GM21786 (cell line): ENCODE measurements around the gene COL10A1.

Experiments used
- ATAC-seq: cut with Tn5 transposase; IDR thresholded peaks from one replicate; pipeline ENCODE4 v1.9.1; 2021; ENCODE audit not compliant: unreplicated experiment

COL10A1 gene

DNA sequence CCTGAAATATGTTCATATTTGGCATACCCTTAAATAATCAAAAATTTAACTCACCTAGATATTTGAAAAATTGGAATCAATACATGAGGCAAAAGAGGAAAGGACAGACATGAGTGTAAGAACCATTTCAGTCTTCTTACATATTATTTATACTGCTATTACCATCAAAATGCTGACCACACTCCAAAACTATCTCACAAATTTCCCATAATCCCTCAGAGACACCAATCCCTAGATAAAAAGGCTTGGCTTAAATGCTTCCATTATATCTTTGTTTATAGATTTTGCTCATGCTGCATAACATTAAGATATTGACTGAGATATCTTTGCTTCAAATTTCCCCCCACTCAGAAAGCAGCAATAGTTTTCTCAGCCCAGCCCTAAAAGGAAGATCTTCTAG lies 37.0 kb downstream of the COL10A1 start:
- ATAC-seq: no peak

- peak; percentile 94 for ATAC-seq
These were observed 38.4 kb downstream of the COL10A1 start for GRCh38 chr6:116087437-116088027.

- ATAC-seq: no peak
These were observed 41.6 kb downstream of the COL10A1 start for GRCh38 chr6:116084284-116084683.

- no peak for ATAC-seq
These were observed 42.9 kb downstream of the COL10A1 start for GRCh38 chr6:116083052-116083451.

DNA sequence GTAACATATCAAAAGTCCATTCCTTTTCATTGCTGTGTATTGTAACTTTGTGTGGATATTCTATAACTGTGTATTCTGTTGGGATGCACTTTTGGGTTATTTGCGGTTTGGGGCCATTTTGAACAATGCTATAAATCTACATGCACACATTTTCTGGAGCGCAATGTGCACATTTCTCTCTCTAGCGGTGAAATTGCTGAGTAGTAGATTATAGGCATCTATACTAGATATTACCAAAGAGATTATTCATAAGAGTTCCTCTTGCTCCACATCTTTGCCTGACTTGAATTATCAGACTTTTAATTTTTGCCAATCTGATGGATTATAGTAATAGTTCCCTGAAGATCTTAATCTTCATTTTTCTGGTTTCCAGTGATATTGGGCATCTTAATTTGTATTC lies 47.0 kb downstream of the COL10A1 start:
- no peak for ATAC-seq

DNA sequence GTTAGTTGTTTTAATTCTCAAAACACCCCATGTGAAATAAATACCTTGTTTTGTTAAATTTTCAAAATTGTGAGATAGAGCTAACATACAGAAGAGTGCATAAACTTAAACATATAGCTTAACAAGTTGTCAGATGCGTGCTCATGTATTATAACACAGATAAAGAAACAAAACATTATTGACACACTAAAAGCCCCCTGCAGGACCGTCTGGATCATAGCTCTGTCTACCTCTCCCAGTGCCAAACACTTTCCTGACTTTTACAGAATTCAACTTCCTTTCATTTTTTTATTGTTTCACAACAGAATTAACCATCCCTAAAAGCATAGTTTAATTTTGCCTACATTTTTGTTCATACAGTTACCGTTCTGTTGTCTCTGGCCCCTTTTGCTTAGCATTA lies 47.4 kb downstream of the COL10A1 start:
- ATAC-seq: no peak

- no peak for ATAC-seq
These were observed 51.1 kb downstream of the COL10A1 start for GRCh38 chr6:116074732-116075390.

DNA sequence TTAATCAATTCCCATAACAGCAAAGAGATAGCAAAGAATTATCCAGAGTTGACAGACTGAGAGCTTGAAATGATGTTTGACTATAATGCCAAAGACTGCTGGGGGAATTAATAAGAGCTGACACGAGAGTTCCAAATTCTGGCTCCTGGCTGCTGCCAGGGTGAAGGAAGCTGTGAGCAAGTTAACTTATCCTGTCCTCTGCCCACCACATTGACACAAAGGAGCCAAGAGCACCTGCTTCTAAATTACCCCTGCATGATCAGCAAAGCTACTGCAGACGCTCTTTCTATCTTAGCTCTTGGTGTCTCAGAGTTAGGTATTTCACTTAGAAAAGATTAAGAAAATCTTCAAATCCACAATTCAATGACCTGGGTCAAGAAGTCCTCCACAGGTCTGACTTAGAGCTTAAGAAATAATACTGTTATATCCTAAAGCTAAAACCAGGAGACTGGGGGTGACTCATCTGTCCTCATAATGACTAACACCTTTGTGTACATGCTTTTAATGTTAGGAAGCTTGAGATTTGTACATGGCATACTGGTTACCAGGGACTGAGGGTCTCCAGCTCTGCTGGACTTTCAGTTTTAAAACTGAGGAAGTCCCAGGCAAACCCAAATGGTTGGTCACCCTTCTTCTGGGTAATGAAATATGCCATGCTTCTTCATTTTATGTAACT lies 52.0 kb downstream of the COL10A1 start:
- no peak for ATAC-seq

- ATAC-seq: no peak
These were observed 53.6 kb downstream of the COL10A1 start for GRCh38 chr6:116072368-116072767.

DNA sequence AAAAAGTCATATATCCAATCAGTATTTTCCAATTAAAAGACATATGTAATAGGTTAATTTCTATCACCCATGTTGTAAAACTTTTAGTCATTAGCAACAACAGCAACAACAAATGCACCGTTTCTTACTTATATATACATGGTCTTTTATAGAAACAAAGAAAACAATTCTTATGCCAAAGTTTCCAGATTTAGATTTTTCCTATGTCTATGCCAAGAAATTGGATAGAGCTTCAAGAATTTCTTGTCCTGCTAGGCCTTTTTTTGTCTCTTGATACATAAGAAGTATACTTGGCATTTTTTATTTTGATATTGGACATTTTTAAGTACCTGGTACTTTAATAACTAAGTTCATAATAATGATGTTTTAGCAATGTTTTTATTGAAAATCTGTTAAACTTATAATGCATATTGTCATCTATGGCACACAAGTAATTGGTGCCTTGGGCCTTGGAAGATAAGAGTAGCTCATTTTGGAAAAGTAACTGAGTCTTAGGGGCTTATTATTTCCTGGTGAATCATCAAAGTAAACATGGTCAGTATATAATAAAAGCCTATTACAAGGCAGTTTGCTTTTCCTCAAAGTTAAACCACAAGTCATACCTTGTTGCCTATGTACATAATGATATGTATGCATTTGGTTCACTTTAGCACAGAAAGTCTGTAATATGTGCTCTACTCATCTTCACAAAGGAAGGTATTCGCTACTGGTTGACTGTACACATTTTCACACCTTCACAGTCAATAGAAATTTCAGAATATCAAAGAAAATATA lies 55.1 kb downstream of the COL10A1 start:
- no peak for ATAC-seq

DNA sequence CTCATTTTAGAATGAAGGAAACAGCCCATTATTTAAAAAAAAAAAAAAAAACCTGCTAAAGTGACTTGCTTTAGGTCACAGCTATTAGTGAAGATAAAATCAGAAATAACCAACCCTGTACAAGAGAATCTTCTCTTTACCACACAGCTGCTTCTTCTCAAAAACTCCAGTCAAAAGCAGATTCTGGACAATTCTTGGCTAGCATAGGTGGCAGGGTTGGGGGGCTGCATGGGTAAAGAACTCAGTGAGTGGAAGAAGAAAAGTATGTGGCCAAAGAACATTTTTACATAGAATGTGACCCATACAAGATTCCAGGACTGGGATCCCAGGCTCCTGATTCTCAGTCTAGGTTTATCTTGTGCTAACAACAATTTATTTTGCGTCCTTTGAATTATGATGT lies 55.8 kb downstream of the COL10A1 start:
- ATAC-seq: no peak
